ENCODE data around the gene MCL1. TPM values are rescaled to one million over a fixed set of nuclear protein-coding genes. Genes with fewer than 3 reads are reported as not detected.

Gene MCL1
- total RNA-seq, 1 experiment from 2014 or later, result 163 TPM

DNA sequence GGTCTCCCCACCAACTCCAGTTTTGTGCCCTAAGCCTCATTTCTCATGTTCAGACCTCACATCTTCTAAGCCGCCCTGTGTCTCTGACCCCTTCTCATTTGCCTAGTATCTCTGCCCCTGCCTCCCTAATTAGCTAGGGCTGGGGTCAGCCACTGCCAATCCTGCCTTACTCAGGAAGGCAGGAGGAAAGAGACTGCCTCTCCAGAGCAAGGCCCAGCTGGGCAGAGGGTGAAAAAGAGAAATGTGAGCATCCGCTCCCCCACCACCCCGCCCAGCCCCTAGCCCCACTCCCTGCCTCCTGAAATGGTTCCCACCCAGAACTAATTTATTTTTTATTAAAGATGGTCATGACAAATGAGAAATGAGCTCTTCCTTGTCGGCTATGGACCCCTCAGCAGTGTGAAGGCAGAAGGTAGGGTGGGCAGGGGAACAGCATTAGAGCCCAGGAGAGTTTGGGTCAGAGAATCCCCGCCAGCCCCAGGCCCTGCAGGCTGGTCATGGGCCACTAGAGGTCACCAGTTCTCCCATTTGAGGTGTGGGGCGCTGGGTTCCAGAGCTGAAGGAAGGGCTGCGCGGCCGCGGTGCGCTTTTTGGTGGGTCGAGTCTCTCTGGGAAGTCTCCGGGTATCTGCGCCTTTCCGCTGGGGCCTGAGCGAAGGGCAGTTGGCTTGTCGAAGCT, 18.7 kb downstream of the MCL1 start:
- Histone ChIP-seq H3K36me3 (ENCODE audit: insufficient read depth, low read length, poor library complexity, severe bottlenecking) (no peaks in the 10 kb centered on the region), H3K9me3 (ENCODE audit: low read depth, low read length, poor library complexity, severe bottlenecking) (no peaks in the 10 kb centered on the region), H3K27me3 (replicated peaks; ENCODE audit: insufficient read depth, low read depth, low read length, poor library complexity) (no peaks in the 10 kb centered on the region), H3K27ac (ENCODE audit: low read depth, low read length, poor library complexity, severe bottlenecking) (peak overlapping the region; percentile 84), H3K4me3 (ENCODE audit: low read depth, low read length, poor library complexity, severe bottlenecking) (peak overlapping the region; percentile 53), H3K4me1 (ENCODE audit: insufficient read depth, low read length, poor library complexity, severe bottlenecking) (peaks cover 29% of the 10 kb centered on the region)
- no peak for TF ChIP-seq EZH2 (IDR thresholded peaks at IDR 0.05; ENCODE audit: borderline replicate concordance, low read depth, low read length, poor library complexity, severe bottlenecking)
- TF ChIP-seq, protein P1, sequence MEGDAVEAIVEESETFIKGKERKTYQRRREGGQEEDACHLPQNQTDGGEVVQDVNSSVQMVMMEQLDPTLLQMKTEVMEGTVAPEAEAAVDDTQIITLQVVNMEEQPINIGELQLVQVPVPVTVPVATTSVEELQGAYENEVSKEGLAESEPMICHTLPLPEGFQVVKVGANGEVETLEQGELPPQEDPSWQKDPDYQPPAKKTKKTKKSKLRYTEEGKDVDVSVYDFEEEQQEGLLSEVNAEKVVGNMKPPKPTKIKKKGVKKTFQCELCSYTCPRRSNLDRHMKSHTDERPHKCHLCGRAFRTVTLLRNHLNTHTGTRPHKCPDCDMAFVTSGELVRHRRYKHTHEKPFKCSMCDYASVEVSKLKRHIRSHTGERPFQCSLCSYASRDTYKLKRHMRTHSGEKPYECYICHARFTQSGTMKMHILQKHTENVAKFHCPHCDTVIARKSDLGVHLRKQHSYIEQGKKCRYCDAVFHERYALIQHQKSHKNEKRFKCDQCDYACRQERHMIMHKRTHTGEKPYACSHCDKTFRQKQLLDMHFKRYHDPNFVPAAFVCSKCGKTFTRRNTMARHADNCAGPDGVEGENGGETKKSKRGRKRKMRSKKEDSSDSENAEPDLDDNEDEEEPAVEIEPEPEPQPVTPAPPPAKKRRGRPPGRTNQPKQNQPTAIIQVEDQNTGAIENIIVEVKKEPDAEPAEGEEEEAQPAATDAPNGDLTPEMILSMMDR (conservative IDR thresholded peaks at IDR 0.05; ENCODE audit: low read depth, low read length), result peak; percentile 88
- no TSS peak for BruUV-seq (replicated peaks)
- POLR2A ChIA-PET (ENCODE audit: low non-redundant PET), result interaction anchor here (0.6 to 1.0 kb wide), 2 partner anchors 10 to 45 kb away, joined by 6 to 9 read pairs; no protein-coding TSS in a partner anchor
- peak; percentile 93 for DNase-seq (ENCODE audit: low spot score)
- intact Hi-C loops (cut with micrococcal nuclease; ENCODE audit: unreplicated experiment), result loop anchor here (1.0 to 10.0 kb wide), 4 partner anchors 62 to 414 kb away; partner anchors contain the start of genes CERS2 and CTSK
- CTCF ChIA-PET, result interaction anchor here (0.5 to 2.4 kb wide), 15 partner anchors 7 to 417 kb away, joined by 3 to 13 read pairs (median 5); partner anchors contain the start of gene ENSA

- DNase-seq (ENCODE audit: low spot score), result peak; percentile 75
- peak overlapping the region; percentile 84 for H3K27ac ChIP-seq (ENCODE audit: low read depth, low read length, poor library complexity, severe bottlenecking)
- no peaks in the 10 kb centered on the region for H3K36me3 ChIP-seq (ENCODE audit: insufficient read depth, low read length, poor library complexity, severe bottlenecking)
- intact Hi-C loops (cut with micrococcal nuclease; ENCODE audit: unreplicated experiment), result loop anchor here (1.0 to 10.0 kb wide), 4 partner anchors 62 to 415 kb away; partner anchors contain the start of genes CERS2 and CTSK
- no TSS peak for BruUV-seq (replicated peaks)
- POLR2A ChIA-PET (ENCODE audit: low non-redundant PET), result no interaction called here
- H3K9me3 ChIP-seq (ENCODE audit: low read depth, low read length, poor library complexity, severe bottlenecking), result no peaks in the 10 kb centered on the region
- CTCF ChIA-PET, result interaction anchor here (0.7 to 2.4 kb wide), 5 partner anchors 8 to 69 kb away, joined by 4 to 13 read pairs (median 5); partner anchors contain the start of gene ENSA
- H3K4me1 ChIP-seq (ENCODE audit: insufficient read depth, low read length, poor library complexity, severe bottlenecking), result peaks cover 29% of the 10 kb centered on the region
- TF ChIP-seq, protein P1 (conservative IDR thresholded peaks at IDR 0.05; ENCODE audit: low read depth, low read length), result peak; percentile 97
- TF ChIP-seq EZH2 (IDR thresholded peaks at IDR 0.05; ENCODE audit: borderline replicate concordance, low read depth, low read length, poor library complexity, severe bottlenecking), result no peak
- no peak overlapping the region for H3K4me3 ChIP-seq (ENCODE audit: low read depth, low read length, poor library complexity, severe bottlenecking)
- H3K27me3 ChIP-seq (replicated peaks; ENCODE audit: insufficient read depth, low read depth, low read length, poor library complexity), result no peaks in the 10 kb centered on the region
These were observed 19.4 kb downstream of the MCL1 start for GRCh38 chr1:150560011-150560438.

- TF ChIP-seq, protein P1 (conservative IDR thresholded peaks at IDR 0.05; ENCODE audit: low read depth, low read length), result no peak
- no peak for TF ChIP-seq EZH2 (IDR thresholded peaks at IDR 0.05; ENCODE audit: borderline replicate concordance, low read depth, low read length, poor library complexity, severe bottlenecking)
- Histone ChIP-seq H3K4me3 (ENCODE audit: low read depth, low read length, poor library complexity, severe bottlenecking) (no peak overlapping the region), H3K27ac (ENCODE audit: low read depth, low read length, poor library complexity, severe bottlenecking) (no peak overlapping the region), H3K4me1 (ENCODE audit: insufficient read depth, low read length, poor library complexity, severe bottlenecking) (peaks cover 29% of the 10 kb centered on the region), H3K36me3 (ENCODE audit: insufficient read depth, low read length, poor library complexity, severe bottlenecking) (no peaks in the 10 kb centered on the region), H3K27me3 (replicated peaks; ENCODE audit: insufficient read depth, low read depth, low read length, poor library complexity) (no peaks in the 10 kb centered on the region), H3K9me3 (ENCODE audit: low read depth, low read length, poor library complexity, severe bottlenecking) (no peaks in the 10 kb centered on the region)
- POLR2A ChIA-PET (ENCODE audit: low non-redundant PET), result no interaction called here
- no TSS peak for BruUV-seq (replicated peaks)
- CTCF ChIA-PET, result interaction anchor here (0.7 to 2.4 kb wide), 4 partner anchors 8 to 70 kb away, joined by 4 to 13 read pairs (median 4); partner anchors contain the start of gene ENSA
- intact Hi-C loops (cut with micrococcal nuclease; ENCODE audit: unreplicated experiment), result loop anchor here (1.0 to 10.0 kb wide), 4 partner anchors 63 to 415 kb away; partner anchors contain the start of genes CERS2 and CTSK
- DNase-seq (ENCODE audit: low spot score), result no peak
These were observed 19.8 kb downstream of the MCL1 start for GRCh38 chr1:150559656-150560010.

Measured in A673 (cell line).